HG03025 (cell line): ENCODE data around the gene MRPL43.

ENCODE experiments used
- ATAC-seq: cut with Tn5 transposase; IDR thresholded peaks from one replicate; pipeline ENCODE4 v1.9.1; 2021; ENCODE audit warnings: mild to moderate bottlenecking, moderate library complexity; ENCODE audit not compliant: unreplicated experiment, low FRiP score

The MRPL43 gene

GRCh38 chr10:100969187-100970075, 17.9 kb downstream of the MRPL43 start, which contains the start of gene SEMA4G:
SEMA4G (plus strand) TSS chr10:100969504; CDS start chr10:100972913, 3,409 bp downstream.
- ATAC-seq = no peak

GRCh38 chr10:100968863-100969186, 18.5 kb downstream of the MRPL43 start:
- ATAC-seq = no peak

- ATAC-seq = no peak
Measured at GRCh38 chr10:100968062-100968736, 19.1 kb downstream of the MRPL43 start.

GRCh38 chr10:100967332-100967731, 20.0 kb downstream of the MRPL43 start:
- ATAC-seq = no peak

- ATAC-seq = no peak
Measured at GRCh38 chr10:100966887-100967286, 20.4 kb downstream of the MRPL43 start.

- ATAC-seq = no peak
Measured at GRCh38 chr10:100965820-100966219, 21.5 kb downstream of the MRPL43 start.

- no peak for ATAC-seq
Measured at GRCh38 chr10:100963826-100964225, 23.5 kb downstream of the MRPL43 start.

GRCh38 chr10:100962351-100963080, 24.8 kb downstream of the MRPL43 start:
- ATAC-seq = no peak

GRCh38 chr10:100960251-100960650, 27.0 kb downstream of the MRPL43 start:
- no peak for ATAC-seq

GRCh38 chr10:100948916-100949315, 38.4 kb downstream of the MRPL43 start:
- no peak for ATAC-seq

GRCh38 chr10:100945754-100946153, 41.5 kb downstream of the MRPL43 start:
- no peak for ATAC-seq

GRCh38 chr10:100943508-100943907, 43.8 kb downstream of the MRPL43 start:
- no peak for ATAC-seq

- no peak for ATAC-seq
Measured at GRCh38 chr10:100942229-100942628, 45.1 kb downstream of the MRPL43 start.

- ATAC-seq = no peak
Measured at GRCh38 chr10:100939763-100940344, 47.4 kb downstream of the MRPL43 start.
